ENCODE results near the gene PRPF6.

The PRPF6 gene

GRCh38 chr20:63945921-63946920 lies 34.7 kb upstream of the PRPF6 start:
- DNase-seq (ENCODE audit: low read depth), result no peak

- no peak for DNase-seq (ENCODE audit: low read depth)
Measured at GRCh38 chr20:63946986-63947637, 33.8 kb upstream of the PRPF6 start.

GRCh38 chr20:63947638-63948456 lies 33.1 kb upstream of the PRPF6 start:
- DNase-seq (ENCODE audit: low read depth), result no peak

- DNase-seq (ENCODE audit: low read depth), result no peak
Measured at GRCh38 chr20:63950701-63951397, 30.1 kb upstream of the PRPF6 start.

GRCh38 chr20:63951398-63952209 lies 29.3 kb upstream of the PRPF6 start:
- DNase-seq (ENCODE audit: low read depth), result no peak

- DNase-seq (ENCODE audit: low read depth), result no peak
Measured at GRCh38 chr20:63952210-63952535, 28.8 kb upstream of the PRPF6 start.

GRCh38 chr20:63952769-63953168 lies 28.2 kb upstream of the PRPF6 start:
- no peak for DNase-seq (ENCODE audit: low read depth)

- DNase-seq (ENCODE audit: low read depth), result no peak
Measured at GRCh38 chr20:63953764-63954429, 27.0 kb upstream of the PRPF6 start.

GRCh38 chr20:63955281-63955826 lies 25.6 kb upstream of the PRPF6 start:
- DNase-seq (ENCODE audit: low read depth), result no peak

- no peak for DNase-seq (ENCODE audit: low read depth)
Measured at GRCh38 chr20:63955827-63956663, 24.9 kb upstream of the PRPF6 start, which contains the start of gene UCKL1. Gene UCKL1 (minus strand): TSS chr20:63956416. CDS start chr20:63956372, 44 bp downstream.

GRCh38 chr20:63956664-63957003 lies 24.3 kb upstream of the PRPF6 start:
- no peak for DNase-seq (ENCODE audit: low read depth)

- no peak for DNase-seq (ENCODE audit: low read depth)
Measured at GRCh38 chr20:63957004-63957689, 23.8 kb upstream of the PRPF6 start.

- DNase-seq (ENCODE audit: low read depth), result no peak
Measured at GRCh38 chr20:63957690-63958441, 23.1 kb upstream of the PRPF6 start.

- DNase-seq (ENCODE audit: low read depth), result no peak
Measured at GRCh38 chr20:63958471-63958870, 22.5 kb upstream of the PRPF6 start.

GRCh38 chr20:63958964-63959698 lies 21.8 kb upstream of the PRPF6 start:
- DNase-seq (ENCODE audit: low read depth), result no peak

- DNase-seq (ENCODE audit: low read depth), result no peak
Measured at GRCh38 chr20:63959699-63960075, 21.2 kb upstream of the PRPF6 start.

Data from HS-5 (cell line).